WI38 (cell line): ENCODE results near the gene EFNB3.

Experiments
- H3K4me3 ChIP-seq: 2 replicates; pipeline ENCODE4 v1.5.1; 2011; ENCODE audit warnings: low read depth, mild to moderate bottlenecking, control low read depth, low read length
- CTCF ChIP-seq: IDR thresholded peaks from 2 replicates; pipeline ENCODE4 v1.5.1; 2012; ENCODE audit warnings: low read depth, mild to moderate bottlenecking, control low read depth, low read length

The EFNB3 gene

GRCh38 chr17:7687908-7688807, 16.8 kb upstream of the EFNB3 start, which contains the start of gene WRAP53:
WRAP53 (plus strand) TSS chr17:7688477; CDS start chr17:7688649, 172 bp downstream.
- H3K4me3 ChIP-seq = peak within 1 kb of the TSS; percentile 75
- peak; percentile 90 for TF ChIP-seq CTCF

- TF ChIP-seq CTCF = no peak
- peak overlapping the region; percentile 61 for H3K4me3 ChIP-seq
Observed at GRCh38 chr17:7688808-7689316, 16.1 kb upstream of the EFNB3 start.

- TF ChIP-seq CTCF = no peak
- H3K4me3 ChIP-seq = no peak overlapping the region
Observed at GRCh38 chr17:7695586-7695985, 9.4 kb upstream of the EFNB3 start.

- no peak overlapping the region for H3K4me3 ChIP-seq
- no peak for TF ChIP-seq CTCF
Observed at GRCh38 chr17:7697828-7698588, 7.0 kb upstream of the EFNB3 start.

- TF ChIP-seq CTCF = no peak
- no peak overlapping the region for H3K4me3 ChIP-seq
Observed at GRCh38 chr17:7700510-7700909, 4.5 kb upstream of the EFNB3 start.

- TF ChIP-seq CTCF = no peak
- H3K4me3 ChIP-seq = no peak overlapping the region
Observed at GRCh38 chr17:7701681-7702080, 3.3 kb upstream of the EFNB3 start.

- TF ChIP-seq CTCF = no peak
- H3K4me3 ChIP-seq = no peak overlapping the region
Observed at GRCh38 chr17:7702776-7703175, 2.2 kb upstream of the EFNB3 start.
